Gastrocnemius medialis (tissue), 4 donors: Measurements from ENCODE around the gene GSTM1.
"Not testable (repeated sequence)": the region's sequence is repeated elsewhere in the genome, so short reads cannot be mapped to it uniquely, and the experiment has no call there.

Source experiments
- CTCF ChIP-seq, 5 experiments: fragments of 450-650 bp in 3 of 5; fragments of 200-600 bp in 2 of 5; sonication (generic) in 2 of 5; IDR thresholded peaks in 4 of 5; conservative IDR thresholded peaks in 1 of 5; 1 replicate in 4 of 5; 2 replicates in 1 of 5; pipeline ENCODE4 v1.5.1; 2016 to 2019; ENCODE audit warnings: antibody characterized with exemption in 5 of 5, mild to moderate bottlenecking in 3 of 5, moderate library complexity in 3 of 5
- POLR2A ChIP-seq, 2 donors: fragments of 450-650 bp; IDR thresholded peaks; one replicate each; pipeline ENCODE4 v1.6.1; 2017; ENCODE audit warnings: antibody characterized with exemption in 2 of 2, mild to moderate bottlenecking in 2 of 2, moderate library complexity in 2 of 2

GRCh38 chr1:109709822-109710221 is 22.2 kb downstream of the GSTM1 start:
- TF ChIP-seq CTCF (IDR thresholded peaks at IDR 0.05 in 4 of 5, conservative IDR thresholded peaks at IDR 0.05 in 1 of 5); POLR2A (IDR thresholded peaks at IDR 0.05): not testable (repeated sequence)
